H1 (cell line): ENCODE results near the gene SPTSSB. TPM values are rescaled to one million over a fixed set of nuclear protein-coding genes. Genes with fewer than 3 reads are reported as not detected.

Experiments used
- CTCF ChIA-PET: fragments of 300-600 bp; sonication (Branson Sonifier 250); formaldehyde crosslinking; loops from one replicate; lab custom pipeline; 2021; ENCODE audit not compliant: partially characterized antibody; lab: Charles Lee
- POLR2A ChIA-PET: fragments of 300-600 bp; sonication (Branson Sonifier 250); formaldehyde crosslinking; loops from one replicate; lab custom pipeline; 2021; ENCODE audit warnings: inconsistent platforms; ENCODE audit not compliant: partially characterized antibody; lab: Charles Lee
- DNase-seq, 2 experiments: peaks; one replicate each; pipeline versions ENCODE4 v3.0.0 to v3.0.0-alpha.2; 2010 to 2022; ENCODE audit warnings: low spot score in 2 of 2, low read depth in 1 of 2, mixed read lengths in 1 of 2
- FAIRE-seq: peaks from 2 replicates; lab custom pipeline; 2011; peaks lifted over from hg19 to GRCh38; lab: Jason Lieb, UNC
- H2AFZ ChIP-seq: 2 replicates; pipeline ENCODE4 v1.8.1; 2012; ENCODE audit warnings: low read length, inconsistent platforms
- H2AK5ac ChIP-seq: 2 replicates; pipeline ENCODE4 v1.6.1; 2013; ENCODE audit warnings: low read depth, low read length
- H2BK120ac ChIP-seq: replicated peaks from 2 replicates; pipeline ENCODE3; 2013; ENCODE audit warnings: low read depth, low read length, inconsistent platforms
- H2BK12ac ChIP-seq: 2 replicates; pipeline ENCODE4 v1.6.1; 2013; ENCODE audit warnings: low read depth, low read length
- H2BK15ac ChIP-seq: 2 replicates; pipeline ENCODE4 v1.6.1; 2013; ENCODE audit warnings: low read length
- H2BK20ac ChIP-seq: 2 replicates; pipeline ENCODE4 v1.6.1; 2013; ENCODE audit warnings: low read length
- H2BK5ac ChIP-seq: 2 replicates; pipeline ENCODE4 v1.6.1; 2013; ENCODE audit warnings: low read depth, low read length
- H3K14ac ChIP-seq: 2 replicates; pipeline ENCODE4 v1.6.1; 2013; ENCODE audit warnings: inconsistent platforms; ENCODE audit not compliant: insufficient read length
- H3K18ac ChIP-seq: 2 replicates; pipeline ENCODE4 v1.6.1; 2013; ENCODE audit warnings: low read length; ENCODE audit errors: extremely low read depth
- H3K23ac ChIP-seq: 2 replicates; pipeline ENCODE4 v1.6.1; 2013; ENCODE audit warnings: inconsistent platforms; ENCODE audit not compliant: insufficient read length
- H3K23me2 ChIP-seq: 2 replicates; pipeline ENCODE4 v1.6.1; 2013; ENCODE audit warnings: low read depth, low read length
- H3K27ac ChIP-seq: 2 replicates; pipeline ENCODE4 v1.6.1; 2011; ENCODE audit warnings: low read depth, low read length, inconsistent platforms
- H3K27me3 ChIP-seq, 4 experiments: replicated peaks in 1 of 4; 1 replicate in 1 of 4; 2 replicates in 3 of 4; pipeline versions ENCODE4 v1.6.1 to v1.8.1; 2011 to 2013; ENCODE audit warnings: low read length in 3 of 4, mild to moderate bottlenecking in 3 of 4, inconsistent platforms in 2 of 4, mixed read lengths in 2 of 4, moderate library complexity in 1 of 4; ENCODE audit not compliant: control insufficient read depth in 3 of 4, insufficient read depth in 3 of 4; ENCODE audit errors: extremely low read depth in 1 of 4
- H3K36me3 ChIP-seq, 4 experiments: 2 replicates each; pipeline versions ENCODE4 v1.6.1 to v1.8.1; 2011 to 2013; ENCODE audit warnings: mild to moderate bottlenecking in 4 of 4, low read length in 3 of 4, moderate library complexity in 2 of 4, control low read depth in 1 of 4, inconsistent platforms in 1 of 4; ENCODE audit not compliant: insufficient read depth in 4 of 4, control insufficient read depth in 2 of 4
- H3K4ac ChIP-seq: replicated peaks from 2 replicates; pipeline ENCODE3; 2013; ENCODE audit warnings: low read length, low read depth, mixed read lengths, inconsistent platforms; ENCODE audit not compliant: insufficient read length
- H3K4me1 ChIP-seq, 4 experiments: replicated peaks in 1 of 4; 1 replicate in 1 of 4; 2 replicates in 3 of 4; pipeline versions ENCODE4 v1.6.1 to v1.8.1; 2011 to 2013; ENCODE audit warnings: low read length in 3 of 4, inconsistent platforms in 2 of 4, mixed read lengths in 1 of 4; ENCODE audit not compliant: insufficient read depth in 4 of 4, control insufficient read depth in 3 of 4
- H3K4me2 ChIP-seq, 2 experiments: 2 replicates each; pipeline versions ENCODE4 v1.6.1 to v1.8.1; 2011 to 2013; ENCODE audit warnings: low read depth in 2 of 2, low read length in 2 of 2, control low read depth in 1 of 2, inconsistent platforms in 1 of 2, mild to moderate bottlenecking in 1 of 2; ENCODE audit not compliant: insufficient read depth in 1 of 2
- H3K4me3 ChIP-seq, 4 experiments: fragments of 200-600, 300-600 bp in 1 of 4; sonication (generic), shearing (Covaris generic), sonication (Bioruptor Twin) in 1 of 4; 2 replicates each; pipeline versions ENCODE4 v1.5.1 to v1.8.1; 2011 to 2016; ENCODE audit warnings: low read length in 4 of 4, low read depth in 3 of 4, control low read depth in 2 of 4, inconsistent platforms in 2 of 4, mild to moderate bottlenecking in 2 of 4, mixed read lengths in 1 of 4, moderate library complexity in 1 of 4; ENCODE audit not compliant: insufficient read depth in 2 of 4; ENCODE audit errors: extremely low read depth in 1 of 4
- H3K56ac ChIP-seq: replicated peaks from 2 replicates; pipeline ENCODE3; 2013; ENCODE audit warnings: low read depth, mild to moderate bottlenecking, mixed read lengths, low read length, inconsistent platforms; ENCODE audit not compliant: insufficient read length
- H3K79me1 ChIP-seq: 2 replicates; pipeline ENCODE4 v1.6.1; 2013; ENCODE audit warnings: low read depth, low read length, control low read depth
- H3K79me2 ChIP-seq, 2 experiments: 2 replicates each; pipeline versions ENCODE4 v1.6.1 to v1.8.1; 2012 to 2013; ENCODE audit warnings: low read length in 2 of 2, mild to moderate bottlenecking in 2 of 2, inconsistent platforms in 1 of 2; ENCODE audit not compliant: insufficient read depth in 2 of 2, control insufficient read depth in 1 of 2
- H3K9ac ChIP-seq, 4 experiments: replicated peaks in 1 of 4; 1 replicate in 1 of 4; 2 replicates in 3 of 4; pipeline versions ENCODE4 v1.6.1 to v1.8.1; 2011 to 2013; ENCODE audit warnings: low read depth in 3 of 4, low read length in 3 of 4, control low read depth in 2 of 4, mild to moderate bottlenecking in 2 of 4, moderate library complexity in 2 of 4, inconsistent platforms in 1 of 4; ENCODE audit errors: extremely low read depth in 1 of 4
- H3K9me3 ChIP-seq, 2 experiments: 2 replicates each; pipeline versions ENCODE4 v1.6.1 to v1.8.1; 2012 to 2013; ENCODE audit warnings: mild to moderate bottlenecking in 2 of 2, moderate library complexity in 2 of 2, control low read depth in 1 of 2, inconsistent platforms in 1 of 2, low read depth in 1 of 2, low read length in 1 of 2, mixed read lengths in 1 of 2; ENCODE audit not compliant: insufficient read depth in 2 of 2
- H4K20me1 ChIP-seq, 2 experiments: replicated peaks in 1 of 2; 2 replicates each; pipeline versions ENCODE3 to v1.8.1; 2011 to 2013; ENCODE audit warnings: inconsistent platforms in 2 of 2, low read length in 2 of 2, mild to moderate bottlenecking in 1 of 2; ENCODE audit not compliant: insufficient read depth in 2 of 2, control insufficient read depth in 1 of 2
- H4K5ac ChIP-seq: 2 replicates; pipeline ENCODE4 v1.6.1; 2013; ENCODE audit warnings: low read length, low read depth, mixed read lengths, inconsistent platforms; ENCODE audit not compliant: insufficient read length
- H4K8ac ChIP-seq: 2 replicates; pipeline ENCODE4 v1.8.0; 2013; ENCODE audit warnings: mild to moderate bottlenecking, moderate library complexity, low read length, inconsistent platforms; ENCODE audit not compliant: insufficient read depth; ENCODE audit errors: extremely low read depth
- H4K91ac ChIP-seq: replicated peaks from 2 replicates; pipeline ENCODE3; 2013; ENCODE audit warnings: low read length, mixed read lengths, inconsistent platforms; ENCODE audit not compliant: insufficient read length
- CEBPB ChIP-seq: IDR thresholded peaks from 2 replicates; pipeline ENCODE4 v1.6.1; 2012; ENCODE audit warnings: low read depth, low read length
- EGR1 ChIP-seq: IDR thresholded peaks from 2 replicates; pipeline ENCODE4 v1.6.1; 2011; ENCODE audit warnings: low read depth, low read length, borderline replicate concordance
- JUN ChIP-seq: IDR thresholded peaks from 2 replicates; pipeline ENCODE4 v1.6.1; 2011; ENCODE audit warnings: low read depth, mild to moderate bottlenecking, improper control_type of control experiment, low read length
- KDM4A ChIP-seq: IDR thresholded peaks from one replicate; pipeline ENCODE4 v1.7.1; 2012; ENCODE audit warnings: low read depth, mild to moderate bottlenecking, moderate library complexity, low read length, inconsistent platforms; ENCODE audit not compliant: severe bottlenecking
- NANOG ChIP-seq: IDR thresholded peaks from 2 replicates; pipeline ENCODE4 v1.6.1; 2011; ENCODE audit warnings: low read length, low read depth, mild to moderate bottlenecking, inconsistent platforms; ENCODE audit not compliant: insufficient read depth, poor library complexity, severe bottlenecking
- RFX5 ChIP-seq: IDR thresholded peaks from 2 replicates; pipeline ENCODE4 v1.6.1; 2011; ENCODE audit warnings: low read depth, low read length, improper control_type of control experiment, borderline replicate concordance
- SIRT6 ChIP-seq: IDR thresholded peaks from one replicate; pipeline ENCODE4 v1.7.1; 2012; ENCODE audit warnings: low read length, inconsistent platforms
- TAF1 ChIP-seq: IDR thresholded peaks from 2 replicates; pipeline ENCODE4 v1.6.1; 2011; ENCODE audit warnings: mild to moderate bottlenecking, low read depth, low read length
- WGBS, 2 experiments: shearing (Covaris generic) in 1 of 2; methylation state at CpG; one replicate each; pipeline versions ENCODE4 v1.1.6 to v1.1.7; 2013 to 2015; ENCODE audit warnings: low lambda C conversion rate in 2 of 2, mixed read lengths in 2 of 2, inconsistent platforms in 1 of 2, low coverage in 1 of 2, missing lambda C conversion rate in 1 of 2; ENCODE audit not compliant: insufficient replicate concordance in 2 of 2, insufficient coverage in 1 of 2, insufficient read length in 1 of 2; ENCODE audit errors: extremely low coverage in 1 of 2, missing lambda C conversion rate in 1 of 2; 5-methylcytosine and 5-hydroxymethylcytosine counted together
- polyA plus RNA-seq, 7 experiments: library from polyadenylated mRNA; depleted of rRNA in 3 of 7; stranded (reverse) in 5 of 7; unstranded in 2 of 7; fragments of >200 nt in 5 of 7; fragments of 200-250 nt in 2 of 7; gene quantifications; 1 replicate in 5 of 7; 2 replicates in 1 of 7; 4 replicates in 1 of 7; pipeline versions ENCODE4 v1.2.1 to v1.2.3, GENCODE V29; 2011 to 2013; ENCODE audit warnings: missing spikeins in 2 of 7, mixed read lengths in 2 of 7
- total RNA-seq: library from RNA; stranded (reverse); fragmentation: NEBNext Ultra II Directional; extraction: Animal tissue kit (Norgen Biotek cat#: 25700); gene quantifications from 2 replicates; pipeline ENCODE4 v1.2.1, GENCODE V29; 2021
- TF ChIP-seq, protein P1 (sequence below): IDR thresholded peaks from 2 replicates; pipeline ENCODE4 v1.6.1; 2011; ENCODE audit warnings: low read length, improper control_type of control experiment

SPTSSB gene
- total and polyA plus RNA-seq, 2 of the 8 experiments (the other 6 are each of a cell fraction or from before 2014, with no cell fraction given): 33.4 to 52.5 TPM

- H4K5ac ChIP-seq: no peak overlapping the region
- no peak overlapping the region for H2AK5ac ChIP-seq
- no peak overlapping the region for H3K56ac ChIP-seq
- no peaks in the 10 kb centered on the region for H3K27me3 ChIP-seq
- FAIRE-seq (no peak), DNase-seq (no peak)
- H3K4me3 ChIP-seq: no peak overlapping the region
- no peak overlapping the region for H3K4me2 ChIP-seq
- peak overlapping the region; percentile 57; the same call in 1 of the 2 replicates for H2AFZ ChIP-seq
- H2BK20ac ChIP-seq: no peak overlapping the region; the same call in 1 of the 2 replicates
- H3K23me2 ChIP-seq: no peaks in the 10 kb centered on the region; the same call in 1 of the 2 replicates
- H3K79me2 ChIP-seq: no peaks in the 10 kb centered on the region
- H3K4me1 ChIP-seq: peaks cover 0 to 4% (median 0%) of the 10 kb centered on the region in 4 experiments; a peak in 1 of 7 replicates
- TF ChIP-seq, protein P1, sequence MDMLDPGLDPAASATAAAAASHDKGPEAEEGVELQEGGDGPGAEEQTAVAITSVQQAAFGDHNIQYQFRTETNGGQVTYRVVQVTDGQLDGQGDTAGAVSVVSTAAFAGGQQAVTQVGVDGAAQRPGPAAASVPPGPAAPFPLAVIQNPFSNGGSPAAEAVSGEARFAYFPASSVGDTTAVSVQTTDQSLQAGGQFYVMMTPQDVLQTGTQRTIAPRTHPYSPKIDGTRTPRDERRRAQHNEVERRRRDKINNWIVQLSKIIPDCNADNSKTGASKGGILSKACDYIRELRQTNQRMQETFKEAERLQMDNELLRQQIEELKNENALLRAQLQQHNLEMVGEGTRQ: no peak
- TF ChIP-seq SIRT6 (no peak), EGR1 (no peak), KDM4A (no peak), TAF1 (no peak), JUN (no peak), NANOG (no peak), RFX5 (no peak), CEBPB (no peak)
- H2BK120ac ChIP-seq: no peak overlapping the region
- no peaks in the 10 kb centered on the region for H3K9me3 ChIP-seq
- no peak overlapping the region for H2BK5ac ChIP-seq
- H3K14ac ChIP-seq: no peak overlapping the region
- H3K36me3 ChIP-seq: no peaks in the 10 kb centered on the region
- H4K20me1 ChIP-seq: no peaks in the 10 kb centered on the region
- no peak overlapping the region for H4K91ac ChIP-seq
- H2BK15ac ChIP-seq: no peak overlapping the region
- H3K4ac ChIP-seq: no peak overlapping the region
- ChIA-PET POLR2A (no interaction called here), CTCF (interaction anchor here (1.0 to 5.2 kb wide), 11 partner anchors 9 to 441 kb away, joined by 3 to 41 read pairs (median 5); no protein-coding TSS in a partner anchor)
- H4K8ac ChIP-seq: no peak overlapping the region
- no peaks in the 10 kb centered on the region for H3K79me1 ChIP-seq
- 94% methylated on average over 3 of the region's 3 CpGs; no CpG with 5 or more reads in 1 of the 2 experiments for WGBS, 2 experiments
- 0 out of 2 replicates have a peak overlapping the region, but pooled peaks have one; percentile 11 for H3K18ac ChIP-seq
- H3K23ac ChIP-seq: no peak overlapping the region
- no peak overlapping the region for H3K9ac ChIP-seq
- H3K27ac ChIP-seq: no peak overlapping the region
- no peak overlapping the region for H2BK12ac ChIP-seq
These were observed 38.5 kb upstream of the SPTSSB start for GRCh38 chr3:161409858-161410257.
